ENCODE measurements around the gene MITD1.

The MITD1 gene

GRCh38 chr2:99198103-99198841 is 17.4 kb upstream of the MITD1 start:
- no peak for TF ChIP-seq CTCF (IDR thresholded peaks at IDR 0.05)

GRCh38 chr2:99190548-99190947 is 9.7 kb upstream of the MITD1 start:
- TF ChIP-seq CTCF (IDR thresholded peaks at IDR 0.05): no peak

GRCh38 chr2:99188357-99188756 is 7.5 kb upstream of the MITD1 start:
- no peak for TF ChIP-seq CTCF (IDR thresholded peaks at IDR 0.05)

- no peak for TF ChIP-seq CTCF (IDR thresholded peaks at IDR 0.05)
These were observed 6.2 kb upstream of the MITD1 start for GRCh38 chr2:99187011-99187410.

GRCh38 chr2:99184811-99185210 is 4.0 kb upstream of the MITD1 start:
- TF ChIP-seq CTCF (IDR thresholded peaks at IDR 0.05): no peak

- no peak for TF ChIP-seq CTCF (IDR thresholded peaks at IDR 0.05)
These were observed 2.2 kb upstream of the MITD1 start for GRCh38 chr2:99183025-99183424.

- no peak for TF ChIP-seq CTCF (IDR thresholded peaks at IDR 0.05)
These were observed 754 bp upstream of the MITD1 start for GRCh38 chr2:99181624-99182000.
